ENCODE measurements around the gene GPC5.
"Not testable (repeated sequence)": the region's sequence is repeated elsewhere in the genome, so short reads cannot be mapped to it uniquely, and the experiment has no call there.

GRCh38 chr13:92296154-92296671 lies 897.8 kb downstream of the GPC5 start:
- TF ChIP-seq, protein P1, sequence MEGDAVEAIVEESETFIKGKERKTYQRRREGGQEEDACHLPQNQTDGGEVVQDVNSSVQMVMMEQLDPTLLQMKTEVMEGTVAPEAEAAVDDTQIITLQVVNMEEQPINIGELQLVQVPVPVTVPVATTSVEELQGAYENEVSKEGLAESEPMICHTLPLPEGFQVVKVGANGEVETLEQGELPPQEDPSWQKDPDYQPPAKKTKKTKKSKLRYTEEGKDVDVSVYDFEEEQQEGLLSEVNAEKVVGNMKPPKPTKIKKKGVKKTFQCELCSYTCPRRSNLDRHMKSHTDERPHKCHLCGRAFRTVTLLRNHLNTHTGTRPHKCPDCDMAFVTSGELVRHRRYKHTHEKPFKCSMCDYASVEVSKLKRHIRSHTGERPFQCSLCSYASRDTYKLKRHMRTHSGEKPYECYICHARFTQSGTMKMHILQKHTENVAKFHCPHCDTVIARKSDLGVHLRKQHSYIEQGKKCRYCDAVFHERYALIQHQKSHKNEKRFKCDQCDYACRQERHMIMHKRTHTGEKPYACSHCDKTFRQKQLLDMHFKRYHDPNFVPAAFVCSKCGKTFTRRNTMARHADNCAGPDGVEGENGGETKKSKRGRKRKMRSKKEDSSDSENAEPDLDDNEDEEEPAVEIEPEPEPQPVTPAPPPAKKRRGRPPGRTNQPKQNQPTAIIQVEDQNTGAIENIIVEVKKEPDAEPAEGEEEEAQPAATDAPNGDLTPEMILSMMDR (IDR thresholded peaks at IDR 0.05; ENCODE audit: control extremely low read depth in 1 of 3, insufficient read depth in 1 of 3, low read depth in 1 of 3, low read length in 3 of 3): not testable (repeated sequence)
- not testable (repeated sequence) for TF ChIP-seq EZH2 (IDR thresholded peaks at IDR 0.05; ENCODE audit: low read depth, low read length, severe bottlenecking); PHF8 (conservative IDR thresholded peaks at IDR 0.05; ENCODE audit: low read depth, low read length)
- TF ChIP-seq, protein P2, sequence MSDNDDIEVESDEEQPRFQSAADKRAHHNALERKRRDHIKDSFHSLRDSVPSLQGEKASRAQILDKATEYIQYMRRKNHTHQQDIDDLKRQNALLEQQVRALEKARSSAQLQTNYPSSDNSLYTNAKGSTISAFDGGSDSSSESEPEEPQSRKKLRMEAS (IDR thresholded peaks at IDR 0.05): not testable (repeated sequence)

Data from H1 (cell line).